MCF 10A (cell line): Measurements from ENCODE around the gene PARD3. TPM values are rescaled to one million over a fixed set of nuclear protein-coding genes. Genes with fewer than 3 reads are reported as not detected.

Source experiments
- BruUV-seq: library from RNA; stranded (reverse); fragments of 400-500 nt; replicated peaks from 2 replicates; lab custom pipeline; 2021; lab: Mats Ljungman, UMichigan
- CTCF ChIA-PET: fragments of 300-600 bp; sonication (Branson Sonifier 250); formaldehyde crosslinking; extraction: SDS; loops from one replicate; lab custom pipeline; 2021; ENCODE audit warnings: antibody characterized with exemption, inconsistent platforms; lab: Yijun Ruan, JAX
- POLR2A ChIA-PET: fragments of 300-600, 350-650 bp; sonication (Branson Sonifier 250); formaldehyde crosslinking; extraction: SDS; loops from one replicate; lab custom pipeline; 2020; ENCODE audit warnings: antibody characterized with exemption, inconsistent platforms; lab: Yijun Ruan, JAX
- DNase-seq: peaks from one replicate; pipeline ENCODE4 v3.0.0-alpha.2; 2018; ENCODE audit not compliant: unreplicated experiment
- H3K27ac Mint-ChIP-seq: one replicate; pipeline ENCODE4 v1.8.0; 2022; ENCODE audit warnings: mild to moderate bottlenecking, low read depth, mixed read lengths; ENCODE audit not compliant: unreplicated experiment
- H3K27me3 Mint-ChIP-seq: one replicate; pipeline ENCODE4 v1.8.0; 2022; ENCODE audit warnings: mixed read lengths; ENCODE audit not compliant: insufficient read depth, unreplicated experiment
- H3K36me3 Mint-ChIP-seq: one replicate; pipeline ENCODE4 v1.8.0; 2022; ENCODE audit warnings: mild to moderate bottlenecking, moderate library complexity, mixed read lengths; ENCODE audit not compliant: insufficient read depth, unreplicated experiment
- H3K4me1 Mint-ChIP-seq: one replicate; pipeline ENCODE4 v1.8.0; 2022; ENCODE audit warnings: mixed read lengths; ENCODE audit not compliant: insufficient read depth, unreplicated experiment
- H3K4me3 Mint-ChIP-seq: one replicate; pipeline ENCODE4 v1.8.0; 2022; ENCODE audit warnings: mild to moderate bottlenecking, moderate library complexity, mixed read lengths; ENCODE audit not compliant: unreplicated experiment
- H3K9me3 Mint-ChIP-seq: one replicate; pipeline ENCODE4 v1.8.0; 2022; ENCODE audit warnings: mixed read lengths; ENCODE audit not compliant: unreplicated experiment
- intact Hi-C: fragments of 100-400 bp; cut with micrococcal nuclease; formaldehyde crosslinking; loops from 2 replicates; pipeline ENCODE4 v1.14.1; 2022
- total RNA-seq: library from RNA; stranded (reverse); gene quantifications from 2 replicates; pipeline ENCODE4 v1.2.3, GENCODE V29; 2022
- TF ChIP-seq, protein P1 (sequence below): fragments of 200-600 bp; IDR thresholded peaks from one replicate; pipeline ENCODE4 v1.8.0; 2022; ENCODE audit warnings: antibody characterized with exemption, mild to moderate bottlenecking; ENCODE audit not compliant: unreplicated experiment

The PARD3 gene
- total RNA-seq, 1 experiment from 2014 or later = 70.0 TPM

DNA sequence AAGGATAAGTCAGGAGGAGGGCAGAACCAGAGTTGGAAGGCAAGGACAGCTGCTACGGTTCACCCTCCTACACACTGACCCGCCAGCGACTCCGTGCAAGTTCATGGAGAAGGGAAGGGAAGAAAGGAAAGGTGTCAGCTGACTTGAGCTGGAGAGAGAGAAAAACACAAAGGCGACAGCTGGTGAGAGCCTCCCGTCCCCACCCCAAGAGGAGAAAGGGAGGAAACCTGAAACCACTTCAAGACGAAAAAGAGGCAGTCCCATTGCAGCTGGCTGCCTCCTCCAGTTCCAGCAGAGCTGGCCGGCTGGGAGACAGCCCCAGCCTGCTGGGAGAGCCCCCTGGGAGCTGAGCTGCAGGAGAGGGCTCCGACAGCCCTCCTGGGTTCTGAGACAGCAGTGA, 75.2 kb downstream of the PARD3 start:
- no peaks in the 10 kb centered on the region for H3K27me3 Mint-ChIP-seq
- TF ChIP-seq, protein P1, sequence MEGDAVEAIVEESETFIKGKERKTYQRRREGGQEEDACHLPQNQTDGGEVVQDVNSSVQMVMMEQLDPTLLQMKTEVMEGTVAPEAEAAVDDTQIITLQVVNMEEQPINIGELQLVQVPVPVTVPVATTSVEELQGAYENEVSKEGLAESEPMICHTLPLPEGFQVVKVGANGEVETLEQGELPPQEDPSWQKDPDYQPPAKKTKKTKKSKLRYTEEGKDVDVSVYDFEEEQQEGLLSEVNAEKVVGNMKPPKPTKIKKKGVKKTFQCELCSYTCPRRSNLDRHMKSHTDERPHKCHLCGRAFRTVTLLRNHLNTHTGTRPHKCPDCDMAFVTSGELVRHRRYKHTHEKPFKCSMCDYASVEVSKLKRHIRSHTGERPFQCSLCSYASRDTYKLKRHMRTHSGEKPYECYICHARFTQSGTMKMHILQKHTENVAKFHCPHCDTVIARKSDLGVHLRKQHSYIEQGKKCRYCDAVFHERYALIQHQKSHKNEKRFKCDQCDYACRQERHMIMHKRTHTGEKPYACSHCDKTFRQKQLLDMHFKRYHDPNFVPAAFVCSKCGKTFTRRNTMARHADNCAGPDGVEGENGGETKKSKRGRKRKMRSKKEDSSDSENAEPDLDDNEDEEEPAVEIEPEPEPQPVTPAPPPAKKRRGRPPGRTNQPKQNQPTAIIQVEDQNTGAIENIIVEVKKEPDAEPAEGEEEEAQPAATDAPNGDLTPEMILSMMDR = no peak
- H3K4me1 Mint-ChIP-seq = peaks cover 47% of the 10 kb centered on the region
- peak overlapping the region; percentile 57 for H3K27ac Mint-ChIP-seq
- intact Hi-C loops = no loop called here
- peak; percentile 72 for DNase-seq
- no TSS peak for BruUV-seq
- ChIA-PET POLR2A (interaction anchor here (0.6 to 2.1 kb wide), 5 partner anchors 8 to 68 kb away, joined by 3 to 20 read pairs (median 3); no protein-coding TSS in a partner anchor), CTCF (interaction anchor here (0.6 to 1.1 kb wide), 2 partner anchors 14 to 85 kb away, joined by 4 read pairs; no protein-coding TSS in a partner anchor)
- H3K9me3 Mint-ChIP-seq = no peaks in the 10 kb centered on the region
- H3K4me3 Mint-ChIP-seq = peak overlapping the region; percentile 21
- peaks cover 11% of the 10 kb centered on the region for H3K36me3 Mint-ChIP-seq

DNA sequence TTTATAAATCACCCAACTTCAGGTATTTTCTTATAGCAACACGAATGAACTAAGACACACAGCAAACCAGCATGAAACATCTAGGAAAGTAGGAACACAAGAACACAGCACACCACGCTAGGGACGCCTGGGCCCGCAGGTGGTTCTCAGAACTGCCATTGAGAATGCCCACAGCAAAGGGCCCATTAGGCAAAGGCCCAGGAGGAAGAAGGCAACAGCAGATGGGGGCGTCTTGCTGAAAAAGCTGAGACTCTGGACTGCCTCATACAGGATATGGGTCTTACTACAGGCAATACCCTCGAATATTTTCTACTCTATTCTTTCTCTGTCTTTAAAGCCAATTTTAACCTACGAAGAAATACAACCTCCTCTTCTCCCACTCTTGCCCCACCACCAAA, 77.3 kb downstream of the PARD3 start:
- H3K9me3 Mint-ChIP-seq = no peaks in the 10 kb centered on the region
- TF ChIP-seq, protein P1 = no peak
- BruUV-seq = no TSS peak
- no peak overlapping the region for H3K4me3 Mint-ChIP-seq
- H3K4me1 Mint-ChIP-seq = peaks cover 32% of the 10 kb centered on the region
- intact Hi-C loops = no loop called here
- POLR2A ChIA-PET = interaction anchor here (0.5 to 1.5 kb wide), 2 partner anchors 10 to 259 kb away, joined by 3 read pairs; no protein-coding TSS in a partner anchor
- H3K27ac Mint-ChIP-seq = no peak overlapping the region
- CTCF ChIA-PET = interaction anchor here (0.6 kb wide), 1 partner anchor 64 kb away, joined by 5 read pairs; no protein-coding TSS in a partner anchor
- H3K36me3 Mint-ChIP-seq = peaks cover 6% of the 10 kb centered on the region
- no peaks in the 10 kb centered on the region for H3K27me3 Mint-ChIP-seq
- DNase-seq = no peak

DNA sequence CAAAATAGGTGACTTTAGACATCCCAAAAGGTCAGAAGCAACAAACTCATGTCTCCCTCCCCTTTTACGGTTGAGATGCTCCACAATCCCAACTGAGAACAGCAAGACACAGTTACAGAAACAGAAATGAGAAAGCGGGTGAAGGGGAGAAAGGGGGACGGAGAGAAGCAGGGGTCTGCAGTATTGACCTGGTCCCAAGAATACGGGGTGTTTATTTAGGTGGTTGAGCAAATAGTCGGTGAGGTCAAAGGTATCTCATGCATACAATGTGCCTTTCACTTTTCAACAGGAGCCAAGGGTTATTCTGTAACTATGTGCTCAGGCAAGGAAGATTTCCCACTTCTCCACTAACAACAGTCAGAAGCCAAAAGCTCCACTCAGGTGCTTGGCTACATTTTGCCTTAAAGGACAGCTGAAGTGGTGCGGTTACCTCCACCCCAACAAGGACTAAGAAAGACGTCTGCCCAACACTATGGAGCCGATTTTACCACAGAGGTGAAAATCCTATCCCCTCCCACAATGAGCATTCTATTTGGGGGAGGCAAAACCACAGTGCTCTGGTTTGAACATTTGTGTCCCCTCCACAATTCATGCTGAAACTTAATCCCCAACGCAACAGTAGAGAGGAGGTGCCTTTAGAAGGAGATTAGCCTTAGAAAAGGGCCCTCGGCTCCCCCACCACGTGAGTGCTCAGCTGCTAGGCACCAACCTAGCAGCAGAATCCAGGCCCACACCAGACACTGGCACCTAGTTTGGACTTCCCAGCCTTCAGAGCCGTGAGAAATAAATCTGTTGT, 77.9 kb downstream of the PARD3 start:
- no peak overlapping the region for H3K4me3 Mint-ChIP-seq
- no peak for DNase-seq
- H3K27ac Mint-ChIP-seq = peak overlapping the region; percentile 31
- ChIA-PET POLR2A (no interaction called here), CTCF (interaction anchor here (0.6 kb wide), 1 partner anchor 45 kb away, joined by 3 read pairs; no protein-coding TSS in a partner anchor)
- H3K9me3 Mint-ChIP-seq = no peaks in the 10 kb centered on the region
- intact Hi-C loops = no loop called here
- peaks cover 6% of the 10 kb centered on the region for H3K36me3 Mint-ChIP-seq
- no TSS peak for BruUV-seq
- TF ChIP-seq, protein P1 = no peak
- H3K27me3 Mint-ChIP-seq = no peaks in the 10 kb centered on the region
- H3K4me1 Mint-ChIP-seq = peaks cover 29% of the 10 kb centered on the region

DNA sequence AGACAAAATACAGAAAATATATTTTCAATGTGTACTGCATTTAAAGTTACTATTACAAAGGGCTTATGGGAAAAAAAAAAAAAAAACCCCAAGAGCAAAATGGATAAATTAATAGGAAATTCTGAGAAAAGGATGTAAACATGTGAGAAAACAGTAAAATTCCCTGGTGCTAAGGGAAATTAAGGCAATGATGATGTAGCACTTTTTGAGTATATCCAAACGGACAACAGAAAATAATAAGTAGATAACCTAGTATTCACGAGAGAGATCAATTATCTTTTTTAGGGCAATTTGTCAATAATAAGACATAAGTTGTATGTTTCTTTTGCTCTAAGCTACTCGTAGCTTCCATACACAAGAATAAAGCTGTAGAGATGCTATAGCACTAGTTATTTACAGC, 80.2 kb downstream of the PARD3 start:
- intact Hi-C loops = no loop called here
- H3K27ac Mint-ChIP-seq = no peak overlapping the region
- H3K4me1 Mint-ChIP-seq = peaks cover 28% of the 10 kb centered on the region
- no peaks in the 10 kb centered on the region for H3K9me3 Mint-ChIP-seq
- TF ChIP-seq, protein P1 = no peak
- CTCF ChIA-PET = no interaction called here
- DNase-seq = no peak
- no peaks in the 10 kb centered on the region for H3K27me3 Mint-ChIP-seq
- POLR2A ChIA-PET = no interaction called here
- H3K36me3 Mint-ChIP-seq = peaks cover 6% of the 10 kb centered on the region
- H3K4me3 Mint-ChIP-seq = no peak overlapping the region
- BruUV-seq = no TSS peak
